Measurements from ENCODE around the gene ZNF816.

ZNF816 gene

GRCh38 chr19:52962394-52963246, at the start of gene ZNF816:
ZNF816 (minus strand) TSS chr19:52962881; CDS start chr19:52956089, 6,792 bp downstream.
- no peak for TF ChIP-seq CTCF (IDR thresholded peaks at IDR 0.05)

- TF ChIP-seq CTCF (IDR thresholded peaks at IDR 0.05): no peak
Observed at GRCh38 chr19:53012006-53012405, 49.3 kb upstream of the ZNF816 start.

- no peak for TF ChIP-seq CTCF (IDR thresholded peaks at IDR 0.05)
Observed at GRCh38 chr19:53010494-53010893, 47.8 kb upstream of the ZNF816 start.

- TF ChIP-seq CTCF (IDR thresholded peaks at IDR 0.05): no peak
Observed at GRCh38 chr19:53008061-53008778, 45.5 kb upstream of the ZNF816 start.

- TF ChIP-seq CTCF (IDR thresholded peaks at IDR 0.05): no peak
Observed at GRCh38 chr19:53007606-53008005, 44.9 kb upstream of the ZNF816 start.

- no peak for TF ChIP-seq CTCF (IDR thresholded peaks at IDR 0.05)
Observed at GRCh38 chr19:53007200-53007599, 44.5 kb upstream of the ZNF816 start.

- TF ChIP-seq CTCF (IDR thresholded peaks at IDR 0.05): no peak
Observed at GRCh38 chr19:53004242-53004641, 41.6 kb upstream of the ZNF816 start.

Data from LNCAP (cell line).